Activated T-helper 17 cell treated with anti-CD3 and anti-CD28 coated beads, Interleukin-2, amount 50 U/mL, for 72 hours (primary cell): Measurements from ENCODE around the gene RNF150. TPM values are rescaled to one million over a fixed set of nuclear protein-coding genes. Genes with fewer than 3 reads are reported as not detected.
"Not testable (repeated sequence)": the region's sequence is repeated elsewhere in the genome, so short reads cannot be mapped to it uniquely, and the experiment has no call there.

Experiments used
- ATAC-seq: fragments of 150-1000 bp; cut with Tn5 transposase; replicated peaks from 2 replicates; pipeline ENCODE4 v1.10.0; 2021; ENCODE audit warnings: mild to moderate bottlenecking, moderate library complexity
- H3K27ac Mint-ChIP-seq: one replicate; pipeline ENCODE4 v1.8.0; 2022; ENCODE audit warnings: mixed read lengths
- H3K27me3 Mint-ChIP-seq: one replicate; pipeline ENCODE4 v1.8.0; 2022; ENCODE audit warnings: mixed read lengths
- H3K36me3 Mint-ChIP-seq: one replicate; pipeline ENCODE4 v1.8.0; 2022; ENCODE audit warnings: low read depth, mild to moderate bottlenecking, mixed read lengths
- H3K4me1 Mint-ChIP-seq: one replicate; pipeline ENCODE4 v1.8.0; 2022; ENCODE audit warnings: mixed read lengths
- H3K4me3 Mint-ChIP-seq: one replicate; pipeline ENCODE4 v1.8.0; 2022; ENCODE audit warnings: mild to moderate bottlenecking, mixed read lengths
- H3K9me3 Mint-ChIP-seq: one replicate; pipeline ENCODE4 v1.8.0; 2022; ENCODE audit warnings: mixed read lengths
- total RNA-seq, 2 donors: library from RNA; stranded (reverse); gene quantifications; one replicate each; pipeline ENCODE4 v1.2.3, GENCODE V29; 2022

RNF150 gene
- total RNA-seq, 2 donors from 2014 or later: 0.11 TPM; not detected in 1

- H3K36me3 Mint-ChIP-seq: no peaks in the 10 kb centered on the region
- H3K9me3 Mint-ChIP-seq: peaks cover 3% of the 10 kb centered on the region
- ATAC-seq: no peak
- peaks cover 3% of the 10 kb centered on the region for H3K27me3 Mint-ChIP-seq
- no peak overlapping the region for H3K27ac Mint-ChIP-seq
- H3K4me1 Mint-ChIP-seq: no peaks in the 10 kb centered on the region
- no peak overlapping the region for H3K4me3 Mint-ChIP-seq
Measured at GRCh38 chr4:140834839-140835495, 298.3 kb downstream of the RNF150 start.

DNA sequence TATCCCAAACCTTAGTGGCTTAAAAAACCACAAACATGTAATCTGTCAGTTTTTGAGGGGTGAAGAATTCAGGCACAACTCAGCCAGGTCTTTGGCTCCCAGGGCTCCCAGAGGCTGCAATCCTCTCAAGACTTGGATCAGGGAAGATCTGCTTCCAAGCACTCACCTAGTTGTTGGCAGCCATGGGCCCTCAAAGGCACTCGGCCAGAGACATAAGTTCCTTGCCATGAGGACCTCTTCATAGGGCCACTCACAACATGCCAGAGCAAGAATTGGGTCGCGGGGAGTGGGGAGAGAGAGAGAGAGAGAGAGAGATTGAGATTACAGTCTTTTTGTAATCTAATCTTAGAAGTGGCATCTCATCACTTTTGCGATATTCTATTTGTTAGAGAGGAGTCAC, 300.0 kb downstream of the RNF150 start:
- Mint-ChIP-seq H3K9me3 (peaks cover 8% of the 10 kb centered on the region), H3K4me3 (no peak overlapping the region), H3K36me3 (no peaks in the 10 kb centered on the region), H3K27me3 (peaks cover 8% of the 10 kb centered on the region), H3K4me1 (no peaks in the 10 kb centered on the region), H3K27ac (no peak overlapping the region)
- ATAC-seq: no peak

DNA sequence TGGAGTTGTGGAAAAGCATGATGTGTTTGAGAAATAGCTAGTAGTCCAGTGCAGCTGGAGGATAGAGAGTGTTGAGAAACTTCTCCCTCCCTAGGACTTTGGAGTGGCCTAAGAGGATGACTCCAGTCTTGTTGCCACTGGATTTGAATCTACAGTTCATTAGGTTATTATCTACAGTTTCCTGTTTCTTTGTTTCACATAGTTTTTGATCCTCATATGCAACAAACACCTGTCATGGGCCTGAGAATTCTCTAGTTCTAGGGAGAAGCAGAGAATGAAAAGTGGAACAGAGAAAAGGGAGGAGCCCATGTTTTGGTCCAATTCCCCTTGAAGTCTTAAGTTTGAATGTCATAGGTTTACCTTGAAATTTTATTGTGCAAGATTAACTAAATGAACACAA, 303.4 kb downstream of the RNF150 start:
- Mint-ChIP-seq H3K9me3 (peaks cover 8% of the 10 kb centered on the region), H3K4me3 (no peak overlapping the region), H3K27me3 (peaks cover 10% of the 10 kb centered on the region), H3K27ac (no peak overlapping the region), H3K36me3 (no peaks in the 10 kb centered on the region), H3K4me1 (no peaks in the 10 kb centered on the region)
- no peak for ATAC-seq

- ATAC-seq: no peak
- H3K9me3 Mint-ChIP-seq: peaks cover 8% of the 10 kb centered on the region
- H3K4me3 Mint-ChIP-seq: no peak overlapping the region
- H3K4me1 Mint-ChIP-seq: no peaks in the 10 kb centered on the region
- peaks cover 12% of the 10 kb centered on the region for H3K27me3 Mint-ChIP-seq
- H3K27ac Mint-ChIP-seq: no peak overlapping the region
- no peaks in the 10 kb centered on the region for H3K36me3 Mint-ChIP-seq
Measured at GRCh38 chr4:140826701-140827027, 306.6 kb downstream of the RNF150 start.

DNA sequence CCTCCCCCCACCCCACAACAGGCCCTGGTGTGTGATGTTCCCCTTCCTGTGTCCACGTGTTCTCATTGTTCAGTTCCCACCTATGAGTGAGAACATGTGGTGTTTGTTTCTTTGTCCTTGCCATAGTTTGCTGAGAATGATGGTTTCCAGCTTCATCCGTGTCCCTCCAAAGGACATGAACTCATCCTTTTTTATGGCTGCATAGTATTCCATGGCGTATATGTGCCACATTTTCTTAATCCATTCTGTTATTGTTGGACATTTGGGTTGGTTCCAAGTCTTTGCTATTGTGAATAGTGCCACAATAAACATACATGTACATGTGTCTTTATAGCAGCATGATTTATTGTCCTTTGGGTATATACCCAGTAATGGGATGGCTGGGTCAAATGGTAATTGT, 312.7 kb downstream of the RNF150 start:
- H3K36me3 Mint-ChIP-seq, ATAC-seq, H3K4me1 Mint-ChIP-seq, H3K27me3 Mint-ChIP-seq, H3K9me3 Mint-ChIP-seq, H3K27ac Mint-ChIP-seq, H3K4me3 Mint-ChIP-seq: not testable (repeated sequence)

- Mint-ChIP-seq H3K9me3 (no peaks in the 10 kb centered on the region), H3K4me3 (no peak overlapping the region)
Measured at GRCh38 chr4:140819610-140820009, 313.7 kb downstream of the RNF150 start.

GRCh38 chr4:140818433-140818832, 314.8 kb downstream of the RNF150 start:
- Mint-ChIP-seq H3K4me1 (no peaks in the 10 kb centered on the region), H3K36me3 (no peaks in the 10 kb centered on the region), H3K4me3 (no peak overlapping the region), H3K27me3 (peaks cover 6% of the 10 kb centered on the region), H3K9me3 (no peaks in the 10 kb centered on the region), H3K27ac (no peak overlapping the region)
- no peak for ATAC-seq

More at GRCh38 chr4:140819610-140820009, 313.7 kb downstream of the RNF150 start:
- ATAC-seq: no peak
- no peak overlapping the region for H3K27ac Mint-ChIP-seq
- no peaks in the 10 kb centered on the region for H3K36me3 Mint-ChIP-seq
- no peaks in the 10 kb centered on the region for H3K4me1 Mint-ChIP-seq
- peaks cover 6% of the 10 kb centered on the region for H3K27me3 Mint-ChIP-seq

- H3K27ac Mint-ChIP-seq: no peak overlapping the region
- H3K4me1 Mint-ChIP-seq: no peaks in the 10 kb centered on the region
- no peaks in the 10 kb centered on the region for H3K36me3 Mint-ChIP-seq
- H3K27me3 Mint-ChIP-seq: peaks cover 8% of the 10 kb centered on the region
- H3K4me3 Mint-ChIP-seq: no peak overlapping the region
- ATAC-seq: no peak
- H3K9me3 Mint-ChIP-seq: no peaks in the 10 kb centered on the region
Measured at GRCh38 chr4:140816806-140817510, 316.3 kb downstream of the RNF150 start.

DNA sequence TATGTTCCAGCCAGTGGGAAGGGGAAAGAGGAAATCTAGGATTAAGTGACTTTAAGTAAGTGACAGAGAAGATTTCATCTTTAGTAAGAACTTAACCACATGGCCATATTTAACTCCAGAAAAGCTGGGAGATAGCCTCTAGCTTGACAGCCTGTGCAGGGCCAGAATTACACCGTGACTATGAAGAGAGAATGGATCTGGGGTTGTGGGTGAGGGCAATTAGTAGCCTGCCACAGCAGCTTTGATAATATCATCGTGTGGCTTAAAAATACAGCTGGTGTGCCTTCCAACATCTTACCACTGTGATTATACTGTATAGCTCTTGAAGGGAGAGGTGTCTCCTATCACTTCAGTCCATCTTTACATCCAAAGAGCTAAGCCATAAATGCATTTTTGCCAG, 319.5 kb downstream of the RNF150 start:
- Mint-ChIP-seq H3K27ac (no peak overlapping the region), H3K27me3 (peaks cover 16% of the 10 kb centered on the region), H3K4me3 (no peak overlapping the region), H3K4me1 (no peaks in the 10 kb centered on the region), H3K36me3 (no peaks in the 10 kb centered on the region), H3K9me3 (peaks cover 3% of the 10 kb centered on the region)
- no peak for ATAC-seq

GRCh38 chr4:140812916-140813315, 320.4 kb downstream of the RNF150 start:
- ATAC-seq: no peak
- H3K36me3 Mint-ChIP-seq: no peaks in the 10 kb centered on the region
- no peak overlapping the region for H3K27ac Mint-ChIP-seq
- no peaks in the 10 kb centered on the region for H3K4me1 Mint-ChIP-seq
- no peak overlapping the region for H3K4me3 Mint-ChIP-seq
- peaks cover 16% of the 10 kb centered on the region for H3K27me3 Mint-ChIP-seq
- H3K9me3 Mint-ChIP-seq: peaks cover 3% of the 10 kb centered on the region

DNA sequence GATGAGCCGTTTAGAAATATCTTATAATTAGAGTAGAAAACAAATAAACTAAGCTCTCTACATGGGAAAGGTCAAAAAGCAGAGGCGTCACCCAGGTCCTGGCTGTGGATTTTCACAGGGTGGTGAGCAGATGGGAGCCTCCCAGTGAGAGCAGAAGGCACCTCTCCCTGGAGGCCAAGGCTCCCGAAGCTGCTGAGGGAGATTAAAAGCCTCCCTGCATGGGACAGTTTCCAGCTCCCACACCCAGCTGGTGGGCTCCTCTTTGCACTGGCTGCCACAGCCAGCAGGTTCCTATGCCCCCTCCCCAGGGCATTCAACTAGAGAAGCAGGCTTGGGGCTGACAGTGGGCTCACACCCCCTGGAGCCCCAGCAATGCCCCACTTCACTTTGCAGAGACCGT, 321.8 kb downstream of the RNF150 start:
- Mint-ChIP-seq H3K4me3 (no peak overlapping the region), H3K4me1 (no peaks in the 10 kb centered on the region), H3K9me3 (peaks cover 3% of the 10 kb centered on the region), H3K27ac (no peak overlapping the region), H3K27me3 (peaks cover 19% of the 10 kb centered on the region), H3K36me3 (no peaks in the 10 kb centered on the region)
- no peak for ATAC-seq

GRCh38 chr4:140810591-140811169, 322.6 kb downstream of the RNF150 start:
- not testable (repeated sequence) for H3K36me3 Mint-ChIP-seq, H3K4me3 Mint-ChIP-seq, H3K27ac Mint-ChIP-seq, ATAC-seq, H3K9me3 Mint-ChIP-seq, H3K4me1 Mint-ChIP-seq
- H3K27me3 Mint-ChIP-seq: peaks cover 18% of the 10 kb centered on the region
